HepG2 (cell line): Measurements from ENCODE around the gene OAT. TPM values are rescaled to one million over a fixed set of nuclear protein-coding genes. Genes with fewer than 3 reads are reported as not detected.

Source experiments
- BRF2 ChIP-seq: sonication (generic); formaldehyde crosslinking; IDR thresholded peaks from 2 replicates; pipeline ENCODE4 v1.8.1; 2022; ENCODE audit warnings: mild to moderate bottlenecking, missing genetic modification reagents
- CEBPG ChIP-seq: IDR thresholded peaks from 2 replicates; pipeline ENCODE4 v1.6.1; 2016
- GTF2F1 ChIP-seq: fragments of 150-350 bp; IDR thresholded peaks from 2 replicates; pipeline ENCODE4 v1.6.1; 2014; ENCODE audit warnings: low read length
- HES4 ChIP-seq: sonication (generic); formaldehyde crosslinking; IDR thresholded peaks from 2 replicates; pipeline ENCODE4 v1.9.0; 2021; ENCODE audit warnings: mild to moderate bottlenecking, missing genetic modification reagents, borderline replicate concordance
- HNF4G ChIP-seq, 2 experiments: sonication (generic) in 1 of 2; formaldehyde crosslinking in 1 of 2; IDR thresholded peaks; 2 replicates each; pipeline versions ENCODE4 v1.4.0 to v1.6.1; 2011 to 2020; ENCODE audit warnings: borderline replicate concordance in 2 of 2, low read depth in 2 of 2, mild to moderate bottlenecking in 2 of 2, low read length in 1 of 2, missing genetic modification reagents in 1 of 2, moderate library complexity in 1 of 2
- HOXA7 ChIP-seq: sonication (generic); formaldehyde crosslinking; IDR thresholded peaks from 2 replicates; pipeline ENCODE4 v1.8.1; 2022; ENCODE audit warnings: mild to moderate bottlenecking, missing genetic modification reagents, moderate library complexity
- ISX ChIP-seq: sonication (generic); formaldehyde crosslinking; conservative IDR thresholded peaks from 2 replicates; pipeline ENCODE4 v1.5.0; 2020; ENCODE audit warnings: missing genetic modification reagents
- KDM2A ChIP-seq: sonication (generic); formaldehyde crosslinking; IDR thresholded peaks from 2 replicates; pipeline ENCODE4 v1.4.0; 2020; ENCODE audit warnings: low read depth, missing genetic modification reagents, borderline replicate concordance
- PHF8 ChIP-seq: sonication (generic); formaldehyde crosslinking; IDR thresholded peaks from 2 replicates; pipeline ENCODE4 v1.5.0; 2020; ENCODE audit warnings: missing genetic modification reagents
- PRMT3 ChIP-seq: sonication (generic); formaldehyde crosslinking; IDR thresholded peaks from 2 replicates; pipeline ENCODE4 v1.8.1; 2022; ENCODE audit warnings: low read depth, mild to moderate bottlenecking, moderate library complexity, missing genetic modification reagents, borderline replicate concordance
- SMARCE1 ChIP-seq: fragments of 450-650 bp; IDR thresholded peaks from 2 replicates; pipeline ENCODE4 v1.6.1; 2017; ENCODE audit warnings: borderline replicate concordance
- SNAPC2 ChIP-seq: sonication (generic); formaldehyde crosslinking; IDR thresholded peaks from 2 replicates; pipeline ENCODE4 v1.8.1; 2022; ENCODE audit warnings: mild to moderate bottlenecking, missing genetic modification reagents
- TCF7 ChIP-seq: sonication (generic); IDR thresholded peaks from 2 replicates; pipeline ENCODE4 v1.6.1; 2016; ENCODE audit warnings: antibody characterized with exemption, low read depth
- THYN1 ChIP-seq: sonication (generic); formaldehyde crosslinking; IDR thresholded peaks from 2 replicates; pipeline ENCODE4 v1.8.1; 2023; ENCODE audit warnings: low read depth, mild to moderate bottlenecking, moderate library complexity, missing genetic modification reagents, borderline replicate concordance
- XRCC5 ChIP-seq: fragments of 200-400 bp; formaldehyde crosslinking; optimal IDR thresholded peaks from 2 replicates; pipeline ENCODE3; 2017; ENCODE audit warnings: mild to moderate bottlenecking, low read length
- ZNF350 ChIP-seq: sonication (generic); formaldehyde crosslinking; IDR thresholded peaks from 2 replicates; pipeline ENCODE4 v1.4.0; 2020; ENCODE audit warnings: mild to moderate bottlenecking, low read depth, missing genetic modification reagents, borderline replicate concordance
- ZNF549 ChIP-seq: sonication (generic); formaldehyde crosslinking; IDR thresholded peaks from 2 replicates; pipeline ENCODE4 v1.5.0; 2020; ENCODE audit warnings: missing genetic modification reagents
- ZNF574 ChIP-seq: sonication (generic); formaldehyde crosslinking; IDR thresholded peaks from 2 replicates; pipeline ENCODE4 v1.4.0; 2020; ENCODE audit warnings: missing genetic modification reagents
- polyA plus RNA-seq, 8 experiments: library from polyadenylated mRNA; depleted of rRNA in 3 of 8; stranded (reverse) in 7 of 8; unstranded in 1 of 8; fragments of >200 nt; fragmentation: Illumina TruSeq in 4 of 8; extraction: Trizol in 4 of 8; gene quantifications; 2 replicates each; pipeline versions ENCODE4 v1.2.1 to v1.2.3, GENCODE V29; 2011 to 2016; ENCODE audit warnings: low read depth in 4 of 8, missing spikeins in 1 of 8, mixed read lengths in 1 of 8; ENCODE audit not compliant: insufficient read depth in 1 of 8
- total RNA-seq, 5 experiments: library from RNA; depleted of rRNA; stranded (reverse); fragments of >200 nt; fragmentation: Illumina TruSeq; extraction: Trizol; gene quantifications; 2 replicates each; pipeline ENCODE4 v1.2.3, GENCODE V29; 2016; ENCODE audit warnings: low read depth in 1 of 5
- TF ChIP-seq, protein P1 (sequence below): IDR thresholded peaks from 2 replicates; pipeline ENCODE4 v1.6.1; 2016; ENCODE audit warnings: low read depth, control low read depth
- TF ChIP-seq, protein P2 (sequence below): sonication (generic); formaldehyde crosslinking; IDR thresholded peaks from 2 replicates; pipeline ENCODE4 v1.4.0; 2020; ENCODE audit warnings: mild to moderate bottlenecking, missing genetic modification reagents
- TF ChIP-seq, protein P3 (sequence below): IDR thresholded peaks from 2 replicates; pipeline ENCODE4 v1.6.1; 2016; ENCODE audit warnings: low read depth

OAT gene
- total and polyA plus RNA-seq, 2 of the 13 experiments (the other 11 are each of a cell fraction or from before 2014, with no cell fraction given): 87.8 to 96.7 TPM

GRCh38 chr10:124354411-124355382, 64.0 kb downstream of the OAT start (continued):
- peak; percentile 55 for TF ChIP-seq KDM2A (CRISPR knock-in tag)
- no peak for TF ChIP-seq PHF8
- no peak for TF ChIP-seq ZNF574 (CRISPR knock-in tag)
- TF ChIP-seq THYN1 (CRISPR knock-in tag): no peak
- no peak for TF ChIP-seq HNF4G (IDR thresholded peaks at IDR 0.05; ENCODE audit: borderline replicate concordance, low read depth, low read length)
- TF ChIP-seq HNF4G (CRISPR knock-in tag; IDR thresholded peaks at IDR 0.05; ENCODE audit: borderline replicate concordance, low read depth): no peak
- peak; percentile 83 for TF ChIP-seq TCF7
- no peak for TF ChIP-seq ISX (CRISPR knock-in tag)
- TF ChIP-seq XRCC5: peak; percentile 69
- TF ChIP-seq, protein P1, sequence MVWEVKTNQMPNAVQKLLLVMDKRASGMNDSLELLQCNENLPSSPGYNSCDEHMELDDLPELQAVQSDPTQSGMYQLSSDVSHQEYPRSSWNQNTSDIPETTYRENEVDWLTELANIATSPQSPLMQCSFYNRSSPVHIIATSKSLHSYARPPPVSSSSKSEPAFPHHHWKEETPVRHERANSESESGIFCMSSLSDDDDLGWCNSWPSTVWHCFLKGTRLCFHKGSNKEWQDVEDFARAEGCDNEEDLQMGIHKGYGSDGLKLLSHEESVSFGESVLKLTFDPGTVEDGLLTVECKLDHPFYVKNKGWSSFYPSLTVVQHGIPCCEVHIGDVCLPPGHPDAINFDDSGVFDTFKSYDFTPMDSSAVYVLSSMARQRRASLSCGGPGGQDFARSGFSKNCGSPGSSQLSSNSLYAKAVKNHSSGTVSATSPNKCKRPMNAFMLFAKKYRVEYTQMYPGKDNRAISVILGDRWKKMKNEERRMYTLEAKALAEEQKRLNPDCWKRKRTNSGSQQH (CRISPR knock-in tag): 0 out of 2 replicates have a peak, but pooled peaks have one; percentile 32
- peak; percentile 56 for TF ChIP-seq CEBPG (CRISPR knock-in tag)
- TF ChIP-seq, protein P2, sequence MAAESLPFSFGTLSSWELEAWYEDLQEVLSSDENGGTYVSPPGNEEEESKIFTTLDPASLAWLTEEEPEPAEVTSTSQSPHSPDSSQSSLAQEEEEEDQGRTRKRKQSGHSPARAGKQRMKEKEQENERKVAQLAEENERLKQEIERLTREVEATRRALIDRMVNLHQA: no peak
- no peak for TF ChIP-seq GTF2F1
- TF ChIP-seq SNAPC2 (CRISPR knock-in tag): no peak
- TF ChIP-seq BRF2 (CRISPR knock-in tag): no peak
- TF ChIP-seq ZNF350 (CRISPR knock-in tag): peak; percentile 18; the same call in 1 of the 2 replicates
- no peak for TF ChIP-seq HES4
- TF ChIP-seq HOXA7: no peak
- TF ChIP-seq, protein P3, sequence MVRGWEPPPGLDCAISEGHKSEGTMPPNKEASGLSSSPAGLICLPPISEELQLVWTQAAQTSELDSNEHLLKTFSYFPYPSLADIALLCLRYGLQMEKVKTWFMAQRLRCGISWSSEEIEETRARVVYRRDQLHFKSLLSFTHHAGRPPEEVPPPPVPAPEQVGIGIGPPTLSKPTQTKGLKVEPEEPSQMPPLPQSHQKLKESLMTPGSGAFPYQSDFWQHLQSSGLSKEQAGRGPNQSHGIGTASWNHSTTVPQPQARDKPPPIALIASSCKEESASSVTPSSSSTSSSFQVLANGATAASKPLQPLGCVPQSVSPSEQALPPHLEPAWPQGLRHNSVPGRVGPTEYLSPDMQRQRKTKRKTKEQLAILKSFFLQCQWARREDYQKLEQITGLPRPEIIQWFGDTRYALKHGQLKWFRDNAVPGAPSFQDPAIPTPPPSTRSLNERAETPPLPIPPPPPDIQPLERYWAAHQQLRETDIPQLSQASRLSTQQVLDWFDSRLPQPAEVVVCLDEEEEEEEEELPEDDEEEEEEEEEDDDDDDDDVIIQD (CRISPR knock-in tag): no peak
- no peak for TF ChIP-seq SMARCE1
- no peak for TF ChIP-seq ZNF549
- TF ChIP-seq PRMT3 (CRISPR knock-in tag): no peak
